Stomach smooth muscle (tissue), 2 donors: ENCODE results near the gene DNLZ.

Experiments
- H3K27ac ChIP-seq: one replicate; pipeline ENCODE4 v1.7.0; 2013; ENCODE audit warnings: mild to moderate bottlenecking, low read length, inconsistent platforms
- H3K27me3 ChIP-seq, 2 donors: one replicate each; pipeline ENCODE4 v1.7.0; 2013; ENCODE audit warnings: low read length in 2 of 2; ENCODE audit not compliant: insufficient read depth in 2 of 2, control insufficient read depth in 1 of 2
- H3K36me3 ChIP-seq, 2 donors: one replicate each; pipeline ENCODE4 v1.7.0; 2013; ENCODE audit warnings: low read length in 2 of 2; ENCODE audit not compliant: control insufficient read depth in 2 of 2, insufficient read depth in 2 of 2
- H3K4me1 ChIP-seq: one replicate; pipeline ENCODE4 v1.7.0; 2013; ENCODE audit warnings: low read length; ENCODE audit not compliant: control insufficient read depth, insufficient read depth
- H3K4me3 ChIP-seq, 2 donors: one replicate each; pipeline ENCODE4 v1.7.0; 2013; ENCODE audit warnings: low read length in 2 of 2
- H3K9ac ChIP-seq, 2 donors: one replicate each; pipeline ENCODE4 v1.7.0; 2013; ENCODE audit warnings: low read length in 2 of 2, mild to moderate bottlenecking in 1 of 2
- H3K9me3 ChIP-seq, 2 donors: one replicate each; pipeline ENCODE4 v1.7.0; 2013; ENCODE audit warnings: low read length in 2 of 2; ENCODE audit not compliant: control insufficient read depth in 2 of 2
- donor health status: healthy.
- donor health status: Pancreatic carcinoma.

The DNLZ gene

DNA sequence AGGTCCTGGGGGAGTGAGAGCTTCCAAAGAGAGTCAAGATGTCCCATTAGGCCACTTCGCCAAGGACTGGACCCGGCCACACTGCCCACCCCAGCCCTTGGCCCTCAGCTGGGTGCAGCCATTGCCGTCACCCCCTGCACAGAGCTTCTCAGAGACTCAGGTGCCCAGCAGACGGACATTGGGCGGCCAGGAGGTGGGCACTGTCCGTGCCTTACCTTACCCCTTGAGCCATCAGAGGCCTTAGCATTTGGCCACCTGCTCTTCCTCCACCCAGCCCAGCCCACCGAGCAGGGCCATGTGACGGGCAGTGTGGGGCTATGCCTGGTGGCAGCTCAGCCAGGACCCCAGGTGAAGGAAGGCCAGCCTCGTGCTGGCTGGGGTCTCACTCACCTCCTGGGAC is 3.3 kb upstream of the DNLZ start:
- Histone ChIP-seq H3K9me3 (no peaks in the 10 kb centered on the region), H3K27ac (no peak overlapping the region), H3K27me3 (peaks cover 0 to 6% of the 10 kb centered on the region in 2 donors), H3K9ac (no peak overlapping the region), H3K4me1 (peaks cover 18% of the 10 kb centered on the region), H3K36me3 (no peaks in the 10 kb centered on the region), H3K4me3 (no peak overlapping the region)

GRCh38 chr9:136365775-136366222 is 2.3 kb upstream of the DNLZ start:
- Histone ChIP-seq H3K4me1 (peaks cover 28% of the 10 kb centered on the region), H3K27ac (no peak overlapping the region)

DNA sequence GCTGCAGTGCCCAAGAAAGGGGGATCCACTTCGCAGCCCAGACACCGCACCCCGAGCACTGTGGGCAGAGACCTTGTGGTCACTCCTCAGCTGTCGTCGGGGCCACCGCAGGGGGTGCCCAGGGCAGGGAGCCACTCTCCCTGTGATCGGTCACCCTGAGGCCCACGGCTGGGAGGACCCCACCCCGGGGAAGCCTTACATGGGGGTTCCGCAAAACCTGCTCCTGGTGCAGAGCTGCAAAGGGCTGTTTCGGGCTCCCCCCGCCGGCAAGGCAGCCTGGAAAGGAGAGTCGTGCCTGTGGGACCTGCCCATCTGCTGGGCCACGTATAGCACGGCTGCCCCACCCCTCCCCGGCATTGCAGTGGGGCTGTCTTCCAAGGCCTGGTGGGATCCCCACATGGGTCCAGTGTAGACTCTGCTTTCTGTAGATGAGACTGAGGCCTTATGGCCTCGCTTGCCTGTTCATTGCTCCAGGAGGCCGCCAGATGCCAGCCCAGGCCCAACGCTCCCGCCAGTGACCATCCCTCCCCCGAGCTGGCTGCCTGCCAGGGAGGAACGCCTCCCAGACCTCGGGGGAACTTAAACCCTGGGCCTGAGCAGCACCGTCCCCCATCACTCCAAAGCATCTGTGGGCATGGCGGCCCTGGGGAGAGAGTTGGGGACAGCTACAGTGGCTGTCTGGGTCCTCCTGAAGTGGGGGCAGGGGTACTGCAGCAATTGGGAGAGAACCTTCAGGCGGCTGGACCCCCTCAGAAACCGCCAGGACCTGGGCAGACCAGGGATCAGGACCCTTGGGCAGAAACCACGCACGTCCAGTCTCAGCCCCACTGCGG is 1.6 kb upstream of the DNLZ start:
- Histone ChIP-seq H3K27ac (no peak overlapping the region), H3K4me1 (peaks cover 31% of the 10 kb centered on the region), H3K27me3 (peaks cover 0 to 6% of the 10 kb centered on the region in 2 donors), H3K9me3 (no peaks in the 10 kb centered on the region), H3K4me3 (no peak overlapping the region), H3K9ac (no peak overlapping the region), H3K36me3 (no peaks in the 10 kb centered on the region)

More at GRCh38 chr9:136365775-136366222, 2.3 kb upstream of the DNLZ start:
- H3K36me3 ChIP-seq, result no peaks in the 10 kb centered on the region
- H3K4me3 ChIP-seq, result no peak overlapping the region
- peaks cover 0 to 6% of the 10 kb centered on the region in 2 donors for H3K27me3 ChIP-seq
- H3K9me3 ChIP-seq, result no peaks in the 10 kb centered on the region
- H3K9ac ChIP-seq, result no peak overlapping the region

DNA sequence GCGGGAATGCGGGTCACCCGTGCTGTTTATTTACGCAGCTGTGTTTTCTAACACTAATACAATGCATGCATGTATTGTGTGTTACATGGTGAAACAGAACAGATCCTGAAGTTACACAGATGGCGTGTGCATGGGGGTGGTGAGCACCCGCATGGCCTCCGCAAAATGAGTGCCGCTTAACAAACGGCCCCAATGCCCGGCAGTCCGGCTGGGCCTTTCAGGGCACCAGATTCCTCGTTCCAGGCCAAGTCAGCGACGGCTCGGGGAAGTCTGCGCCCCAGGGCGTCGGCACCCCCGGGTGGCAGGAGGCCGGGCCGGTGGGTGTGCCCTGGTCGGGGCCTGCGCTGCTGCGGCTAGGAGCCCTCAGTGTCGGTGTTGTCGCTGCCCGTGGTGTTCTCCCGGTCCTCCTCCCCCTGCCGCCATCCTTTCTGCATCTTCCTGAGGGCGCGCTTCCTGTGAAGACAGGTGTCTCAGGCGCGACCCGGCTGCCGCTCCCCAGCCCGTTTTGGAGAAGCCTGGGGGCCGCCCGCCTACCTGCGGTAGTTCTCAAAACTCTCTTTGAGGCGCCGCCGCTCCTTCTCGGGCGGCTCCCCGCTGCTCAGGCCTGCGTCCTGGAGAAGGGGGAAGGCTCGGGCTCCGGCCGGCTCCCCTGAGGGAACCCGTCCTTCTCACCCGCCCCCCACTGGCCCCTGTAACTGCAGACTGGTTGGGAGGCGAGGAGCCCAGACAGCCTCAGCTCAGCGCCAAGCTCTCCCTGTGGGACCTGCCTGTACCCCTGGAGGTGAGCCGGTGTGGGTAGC is 605 bp upstream of the DNLZ start:
- Histone ChIP-seq H3K9me3 (no peaks in the 10 kb centered on the region), H3K4me1 (peaks cover 31% of the 10 kb centered on the region), H3K27me3 (peaks cover 0 to 6% of the 10 kb centered on the region in 2 donors), H3K9ac (no peak overlapping the region), H3K36me3 (no peaks in the 10 kb centered on the region), H3K27ac (no peak overlapping the region), H3K4me3 (peak overlapping the region in 1 of 2 donors; percentile 82)

DNA sequence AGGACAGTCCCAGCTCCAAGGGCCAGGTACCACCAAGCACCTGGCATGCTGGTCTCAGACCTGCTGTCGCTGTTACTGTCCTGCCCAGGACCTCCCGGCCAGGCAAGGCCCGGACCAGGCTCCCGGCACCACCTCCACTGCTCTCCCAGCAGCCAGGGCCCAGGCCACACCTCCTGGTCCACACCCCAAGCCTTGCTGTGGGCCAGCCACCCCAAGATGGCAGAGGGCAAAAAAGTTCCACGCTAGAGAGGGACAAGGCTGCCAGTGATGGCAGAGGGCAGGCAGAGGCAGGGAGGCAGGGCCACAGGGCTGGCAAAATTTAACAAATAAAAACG is 1.1 kb downstream of the DNLZ start:
- Histone ChIP-seq H3K9me3 (no peaks in the 10 kb centered on the region), H3K27ac (peak overlapping the region; percentile 84), H3K27me3 (peaks cover 0 to 6% of the 10 kb centered on the region in 2 donors), H3K4me3 (peak overlapping the region in 1 of 2 donors; percentile 55), H3K4me1 (peaks cover 31% of the 10 kb centered on the region), H3K9ac (no peak overlapping the region), H3K36me3 (peaks cover 0 to under 1% of the 10 kb centered on the region in 2 donors)

DNA sequence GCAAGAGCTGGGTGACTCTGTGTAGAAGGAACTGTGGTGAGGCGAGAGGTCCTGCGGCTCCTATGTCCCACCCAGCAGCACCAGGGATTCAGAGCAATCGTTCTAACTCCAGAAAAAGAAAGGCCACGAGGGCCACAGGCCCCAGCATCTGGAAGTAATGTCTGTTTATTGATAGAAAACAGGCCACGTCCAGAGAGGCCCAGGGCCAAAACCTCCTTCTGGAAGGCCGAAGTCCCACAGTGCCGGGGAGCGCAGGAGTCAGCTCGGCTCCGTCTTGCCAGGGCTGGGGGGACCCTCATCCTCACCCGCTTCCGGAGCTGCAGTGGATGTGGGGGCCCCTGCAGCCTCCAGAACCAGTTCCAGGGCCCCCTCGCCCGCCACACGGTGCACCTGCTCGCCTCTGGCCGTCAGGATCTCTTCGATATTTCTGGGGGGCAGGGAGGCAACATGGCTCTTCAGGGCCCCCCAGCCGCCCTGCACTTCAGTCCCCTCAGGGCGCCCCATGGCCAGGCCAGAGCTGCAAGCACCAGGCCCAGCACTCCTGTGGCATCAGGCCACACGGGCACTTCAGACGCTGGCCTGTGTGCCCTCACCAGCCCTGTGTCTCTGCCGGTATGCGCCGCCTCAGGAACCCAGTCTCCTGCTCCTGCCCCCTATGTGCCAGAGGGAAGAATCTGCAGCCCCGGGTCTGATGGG is 1.6 kb downstream of the DNLZ start:
- H3K36me3 ChIP-seq, result peaks cover 0 to 2% of the 10 kb centered on the region in 2 donors
- peaks cover 0 to 6% of the 10 kb centered on the region in 2 donors for H3K27me3 ChIP-seq
- peak overlapping the region in 1 of 2 donors; percentile 55 for H3K4me3 ChIP-seq
- H3K4me1 ChIP-seq, result peaks cover 31% of the 10 kb centered on the region
- peak overlapping the region; percentile 40 to 55 for H3K9ac ChIP-seq
- H3K27ac ChIP-seq, result peak overlapping the region; percentile 84
- H3K9me3 ChIP-seq, result no peaks in the 10 kb centered on the region

GRCh38 chr9:136361047-136361753 is 2.3 kb downstream of the DNLZ start:
- H3K4me3 ChIP-seq, result peak overlapping the region in 1 of 2 donors; percentile 49
- peak overlapping the region; percentile 40 to 55 for H3K9ac ChIP-seq
- peaks cover 0 to 6% of the 10 kb centered on the region in 2 donors for H3K27me3 ChIP-seq
- peak overlapping the region; percentile 84 for H3K27ac ChIP-seq
- peaks cover 0 to 2% of the 10 kb centered on the region in 2 donors for H3K36me3 ChIP-seq
- H3K4me1 ChIP-seq, result peaks cover 31% of the 10 kb centered on the region
- no peaks in the 10 kb centered on the region for H3K9me3 ChIP-seq

GRCh38 chr9:136359774-136360718 is 3.5 kb downstream of the DNLZ start:
- Histone ChIP-seq H3K9ac (no peak overlapping the region), H3K4me3 (no peak overlapping the region), H3K4me1 (peaks cover 35% of the 10 kb centered on the region), H3K36me3 (peaks cover 0 to 2% of the 10 kb centered on the region in 2 donors), H3K9me3 (no peaks in the 10 kb centered on the region), H3K27me3 (peaks cover 0 to 6% of the 10 kb centered on the region in 2 donors), H3K27ac (peak overlapping the region; percentile 84)

- H3K4me3 ChIP-seq, result no peak overlapping the region
- peaks cover 0 to 2% of the 10 kb centered on the region in 2 donors for H3K36me3 ChIP-seq
- peaks cover 41% of the 10 kb centered on the region for H3K4me1 ChIP-seq
- H3K27ac ChIP-seq, result no peak overlapping the region
- no peaks in the 10 kb centered on the region for H3K27me3 ChIP-seq
- H3K9me3 ChIP-seq, result no peaks in the 10 kb centered on the region
- no peak overlapping the region for H3K9ac ChIP-seq
Observed at GRCh38 chr9:136358888-136359287, 4.7 kb downstream of the DNLZ start.
